Bone marrow (tissue), 2 donors: Measurements from ENCODE around the gene PRDX3.
A peak's percentile ranks its signal among the peaks of the same experiment; 100 is the strongest.
"Not testable (repeated sequence)": the region's sequence is repeated elsewhere in the genome, so short reads cannot be mapped to it uniquely, and the experiment has no call there.

ENCODE experiments used
- DNase-seq, 2 donors: peaks; one replicate each; lab custom pipeline; 2025; lab: John Stamatoyannopoulos, UW

Gene PRDX3

DNA sequence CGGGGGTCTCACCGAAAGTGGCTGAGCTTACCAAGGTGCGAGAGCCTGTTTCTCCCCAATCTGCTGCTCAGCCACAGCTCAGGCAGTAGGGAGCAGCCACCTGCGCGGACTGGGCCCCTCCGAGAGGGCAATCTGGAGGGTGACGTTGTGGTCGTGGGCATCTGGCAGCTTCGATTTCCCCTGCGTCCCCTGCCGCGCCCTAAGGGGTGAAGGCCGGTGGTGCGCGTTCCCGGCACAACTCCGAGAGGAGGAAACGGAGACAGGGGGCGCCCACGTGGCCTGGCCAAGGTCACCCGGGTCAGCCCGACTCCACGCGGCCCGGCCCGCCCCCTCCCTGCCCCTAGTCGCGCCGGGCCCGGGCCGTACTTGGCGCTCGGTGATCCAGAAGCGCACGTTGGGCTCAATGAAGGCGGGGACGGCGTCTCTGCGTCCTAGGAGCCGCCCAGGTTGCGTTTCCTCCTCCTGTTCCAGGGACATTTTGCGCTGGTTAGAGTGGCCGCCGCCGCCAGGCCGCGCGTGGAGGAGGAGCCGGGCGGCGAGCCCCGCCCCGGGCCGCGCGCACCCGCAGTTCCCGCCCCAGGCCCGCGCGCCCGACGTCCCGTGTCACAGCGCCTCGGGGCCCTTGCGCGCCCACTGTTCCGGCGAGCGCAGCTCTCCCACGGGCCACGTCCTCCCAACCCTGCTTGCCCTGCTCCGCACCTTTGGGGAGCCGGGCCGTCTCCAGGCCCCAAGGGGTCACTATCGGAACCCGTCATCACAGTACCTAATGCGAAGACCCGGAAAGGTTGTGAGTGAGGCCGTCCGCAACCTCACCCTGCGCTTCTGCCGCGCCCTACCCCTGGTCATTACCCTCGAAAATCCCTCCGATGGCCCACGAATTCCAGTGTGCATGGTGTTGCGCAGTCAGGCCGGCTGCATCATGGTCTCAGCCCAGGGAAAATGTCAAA is 13.2 kb downstream of the PRDX3 start, which contains the start of gene SFXN4:
SFXN4 (minus strand) TSS at position 544 of the 947 bp plus-strand sequence; CDS start at position 477, 67 bp downstream.
- peak; percentile 36 to 85 for DNase-seq

GRCh38 chr10:119162452-119163092 is 16.0 kb downstream of the PRDX3 start:
- no peak for DNase-seq

DNA sequence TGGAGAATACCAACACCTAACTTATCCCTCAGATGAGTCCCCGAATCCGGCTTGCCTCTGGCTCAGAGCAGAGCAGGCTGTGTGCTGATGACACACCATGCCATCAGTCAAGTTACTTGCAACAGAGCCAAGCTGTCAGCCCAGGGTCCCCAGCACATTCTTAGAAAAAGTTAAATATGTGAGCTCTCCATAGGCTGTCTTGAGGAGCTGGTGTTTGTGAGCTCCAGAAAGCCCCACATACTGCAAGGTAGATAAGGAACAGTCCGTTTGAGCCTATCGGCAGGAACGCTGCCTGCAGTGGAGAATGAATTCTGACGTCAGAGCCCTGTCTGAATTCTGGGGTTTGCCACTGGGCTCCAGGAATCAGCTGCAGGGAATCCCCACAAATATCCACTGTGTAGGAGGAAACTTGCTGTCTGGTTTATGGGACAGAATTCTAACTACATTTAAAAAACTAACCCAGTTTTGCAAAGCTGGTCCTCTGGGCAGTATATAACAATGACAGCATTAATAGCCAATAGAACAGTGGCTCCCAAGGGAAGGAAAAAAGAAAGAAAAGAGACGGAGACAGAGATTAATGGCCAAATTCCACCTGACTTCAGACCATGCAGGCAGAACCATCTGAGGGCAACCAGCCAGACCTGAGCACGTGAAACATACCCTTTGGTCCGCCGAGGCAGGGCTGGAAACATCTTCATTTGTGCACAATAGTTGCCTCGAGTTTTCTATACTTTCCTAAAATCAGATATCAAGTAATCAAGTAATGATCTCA is 16.7 kb downstream of the PRDX3 start:
- no peak for DNase-seq

DNA sequence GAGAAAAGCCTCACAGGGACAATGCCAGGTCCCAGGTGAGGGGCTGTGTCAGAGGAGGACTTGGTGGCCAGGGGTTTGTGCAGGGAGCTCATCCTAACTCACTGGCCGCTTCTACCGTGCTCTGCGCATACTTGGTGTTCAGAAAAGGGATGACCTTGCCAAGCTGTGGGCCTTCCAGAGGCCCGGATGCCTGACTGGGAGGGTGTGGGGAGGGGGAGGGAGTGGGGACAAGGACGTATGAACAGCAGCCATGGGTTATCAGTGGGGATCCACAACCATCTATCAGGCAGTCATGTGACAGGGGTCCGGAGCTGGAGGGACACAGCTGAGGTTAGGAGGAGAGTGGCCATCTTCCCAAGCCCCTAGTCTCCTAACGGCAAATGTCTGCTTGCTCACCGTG is 19.3 kb downstream of the PRDX3 start:
- DNase-seq = no peak

GRCh38 chr10:119153661-119154060 is 25.0 kb downstream of the PRDX3 start:
- DNase-seq = no peak

DNA sequence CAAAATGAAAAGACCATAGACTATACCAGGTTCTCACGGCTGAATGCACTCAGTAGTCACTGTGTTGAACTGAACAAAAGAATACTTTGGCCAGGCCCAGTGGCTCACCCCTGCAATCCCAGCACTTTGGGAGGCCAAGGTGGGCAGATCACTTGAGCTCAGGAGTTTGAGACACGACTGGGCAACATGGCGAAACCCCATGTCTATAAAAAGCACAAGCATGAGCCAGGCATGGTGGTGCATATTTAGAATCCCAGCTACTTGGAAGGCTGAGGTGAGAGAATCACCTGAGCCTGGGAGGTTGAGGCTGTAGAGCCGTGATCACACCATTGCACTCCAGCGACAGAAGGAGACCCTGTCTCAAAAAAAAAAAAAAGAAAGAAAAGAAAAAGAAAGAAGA is 25.6 kb downstream of the PRDX3 start:
- no peak for DNase-seq

GRCh38 chr10:119151601-119152000 is 27.0 kb downstream of the PRDX3 start:
- DNase-seq = not testable (repeated sequence)

GRCh38 chr10:119149729-119150128 is 28.9 kb downstream of the PRDX3 start:
- no peak for DNase-seq

DNA sequence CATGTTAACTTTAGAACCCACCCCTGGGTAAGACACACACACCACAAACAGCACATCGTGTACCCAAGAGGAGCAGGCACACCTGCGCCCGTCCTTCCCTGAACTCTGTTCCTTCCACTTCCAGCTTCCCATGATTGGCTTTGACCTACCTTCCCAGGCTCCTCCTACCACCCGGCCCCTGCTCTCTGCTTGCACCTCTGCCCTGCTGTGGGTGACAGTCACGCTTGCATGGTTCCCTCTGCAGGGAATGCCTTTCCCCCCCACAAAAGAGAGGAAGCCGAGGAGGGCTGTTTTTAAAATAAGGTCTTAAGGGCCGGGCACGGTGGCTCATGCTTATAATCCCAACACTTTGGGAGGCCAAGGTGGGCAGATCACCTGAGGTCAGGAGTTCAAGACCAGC is 29.5 kb downstream of the PRDX3 start:
- DNase-seq = no peak

DNA sequence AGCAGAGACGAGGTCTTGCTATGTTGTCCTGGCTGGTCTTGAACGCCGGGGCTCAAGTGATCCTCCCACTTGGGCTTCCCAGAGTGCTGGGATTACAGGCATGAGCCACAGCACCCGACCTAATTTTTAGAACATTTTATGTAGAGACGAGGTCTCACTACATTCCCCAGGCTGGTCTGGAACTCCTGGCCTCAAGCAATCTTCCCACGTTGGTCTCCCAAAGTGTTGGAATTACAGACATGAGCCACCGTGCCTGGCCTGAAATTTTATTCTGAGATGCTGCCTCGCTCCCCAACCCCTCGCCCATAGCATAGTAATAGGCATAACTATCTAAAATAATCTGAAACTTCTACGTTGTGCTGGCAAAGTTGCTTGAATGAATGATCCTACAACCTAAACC is 35.0 kb downstream of the PRDX3 start:
- DNase-seq = no peak

- no peak for DNase-seq
Measured at GRCh38 chr10:119140603-119141245, 37.9 kb downstream of the PRDX3 start.

DNA sequence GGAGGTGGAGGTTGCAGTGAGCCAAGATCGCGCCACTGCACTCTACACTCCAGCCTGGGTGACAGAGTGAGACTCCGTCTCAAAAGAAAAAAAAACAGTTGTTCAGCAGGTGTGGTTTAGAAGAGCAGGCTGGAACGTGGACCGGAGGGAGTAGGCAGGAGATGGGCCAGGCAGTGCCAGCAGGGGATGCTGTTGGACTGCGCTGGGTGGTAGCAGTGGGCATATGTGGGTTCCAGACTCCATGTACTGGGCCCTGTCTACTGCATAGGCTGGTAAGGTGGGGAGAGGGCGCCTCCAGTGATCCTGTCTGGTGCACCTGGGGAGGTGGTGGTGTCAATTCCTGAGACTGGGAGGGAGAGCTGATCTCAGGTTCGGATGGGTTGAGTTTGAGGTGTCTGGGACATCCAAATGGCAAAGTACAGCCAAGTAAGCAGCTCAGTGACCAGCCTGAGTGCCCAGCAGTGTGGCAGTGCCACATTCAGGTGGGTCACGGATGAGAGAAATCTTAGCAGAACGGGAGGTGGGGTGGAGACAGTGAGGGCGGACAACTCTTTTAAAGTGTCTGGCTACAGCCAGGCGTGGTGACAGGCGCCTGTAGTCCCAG is 39.0 kb downstream of the PRDX3 start:
- DNase-seq = peak; percentile 13 to 47

DNA sequence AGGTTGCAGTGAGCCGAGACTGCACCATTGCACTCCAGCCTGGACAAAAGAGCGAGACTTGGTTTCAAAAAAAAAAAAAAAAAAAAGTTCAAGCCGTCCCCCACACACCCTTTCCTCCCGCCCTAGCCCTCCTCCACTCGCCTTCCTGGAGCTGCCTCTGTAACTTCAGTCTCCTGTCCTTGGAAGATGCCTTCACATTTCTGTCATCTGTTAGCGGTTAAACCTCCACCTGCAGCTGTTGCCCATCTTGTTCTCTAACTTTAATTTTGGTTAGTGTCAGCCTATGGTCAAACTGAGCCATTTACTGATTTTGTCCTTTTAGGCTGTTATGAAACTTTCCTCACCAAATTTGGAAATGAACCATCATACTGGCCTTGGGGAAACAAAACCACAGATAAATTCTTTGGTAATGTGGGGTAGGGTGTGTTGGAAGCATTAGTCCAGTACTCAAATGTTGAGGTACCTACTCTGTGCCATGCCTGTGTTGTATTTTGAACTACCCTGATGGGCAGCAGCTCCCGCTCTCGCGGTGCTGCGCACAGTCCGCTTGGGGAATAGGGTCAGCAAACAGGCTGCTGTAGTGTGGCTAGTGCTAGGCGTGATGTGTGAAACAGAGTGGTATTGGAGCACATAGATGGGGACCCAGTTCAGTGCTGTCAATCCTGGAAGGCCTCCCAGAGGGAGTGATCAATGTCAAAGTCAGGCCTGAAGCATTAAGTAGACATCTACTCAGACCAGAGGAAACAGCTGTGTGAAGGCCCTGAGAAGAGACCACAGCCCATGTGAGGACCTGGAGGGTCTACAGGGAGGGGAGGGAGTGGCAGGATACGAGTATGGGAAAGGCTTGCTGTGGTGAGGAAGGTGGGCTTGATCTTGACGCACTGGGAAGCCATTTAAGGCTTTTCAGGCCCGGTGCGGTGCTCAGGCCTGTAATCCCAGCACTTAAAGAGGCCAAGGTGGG is 40.0 kb downstream of the PRDX3 start:
- DNase-seq = no peak

GRCh38 chr10:119137878-119138277 is 40.7 kb downstream of the PRDX3 start:
- DNase-seq = not testable (repeated sequence)

- DNase-seq = no peak
Measured at GRCh38 chr10:119136084-119136483, 42.5 kb downstream of the PRDX3 start.

GRCh38 chr10:119135513-119135881 is 43.1 kb downstream of the PRDX3 start:
- DNase-seq = peak; percentile 10 to 45

DNA sequence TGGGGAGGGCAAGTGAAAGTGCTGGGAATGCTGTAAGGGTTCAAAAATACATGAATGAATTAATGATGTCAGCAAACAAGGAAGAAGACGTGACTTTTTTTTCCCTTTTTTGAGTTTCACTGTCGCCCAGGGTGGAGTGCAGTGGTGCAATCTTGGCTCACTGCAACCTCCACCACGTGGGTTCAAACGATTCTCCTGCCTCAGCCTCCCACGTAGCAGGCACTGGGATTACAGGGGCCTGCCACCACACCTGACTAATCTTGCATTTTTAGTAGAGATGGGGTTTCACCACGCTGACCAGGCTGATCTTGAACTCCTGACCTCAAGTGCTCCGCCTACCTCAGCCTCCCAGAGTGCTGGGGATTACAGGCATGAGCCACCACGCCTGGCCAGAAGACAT is 44.7 kb downstream of the PRDX3 start:
- no peak for DNase-seq

DNA sequence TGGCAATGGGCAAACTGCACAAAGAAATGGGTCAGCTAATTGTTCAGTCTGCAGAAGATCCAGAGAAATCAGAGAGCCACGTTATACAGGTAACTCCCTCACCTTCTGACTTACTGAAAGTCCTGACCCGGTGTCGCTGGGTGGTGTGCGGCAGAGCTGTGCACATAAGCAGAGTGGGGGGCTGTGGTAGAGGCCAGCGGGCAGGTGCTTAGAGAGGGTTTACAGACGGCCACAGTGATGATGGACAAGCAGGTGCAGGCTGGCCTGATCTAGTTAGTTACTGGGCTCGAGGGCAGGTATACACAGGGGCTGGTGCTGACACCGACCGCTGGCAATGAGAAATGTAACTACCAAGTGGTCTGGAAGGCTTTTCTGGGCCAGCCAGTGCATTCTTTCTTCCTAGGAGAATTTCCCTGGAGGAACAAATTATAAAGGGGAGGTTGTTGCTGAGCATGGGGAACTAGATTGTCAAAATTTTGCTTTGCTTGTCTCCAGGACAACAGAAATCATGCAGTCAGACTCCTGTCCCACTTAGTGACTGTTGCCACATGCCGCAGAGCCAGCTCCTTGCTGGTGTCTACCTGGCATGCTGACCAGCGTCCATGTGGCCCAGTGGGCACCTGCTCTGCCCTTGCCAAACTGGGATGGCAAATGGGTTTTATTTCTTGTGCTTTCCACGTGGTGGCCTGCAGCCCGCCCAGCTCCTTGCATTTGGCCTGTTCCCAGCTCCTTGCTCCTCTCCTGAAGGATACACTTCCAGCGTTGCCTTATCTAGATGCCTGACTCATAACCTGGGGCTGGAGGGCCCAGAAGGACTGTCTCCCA is 45.9 kb downstream of the PRDX3 start:
- no peak for DNase-seq

- DNase-seq = peak in 1 of 2 donors; percentile 79
Measured at GRCh38 chr10:119131512-119132240, 46.9 kb downstream of the PRDX3 start.
